Hepatocyte (in vitro differentiated cells): ENCODE data around the gene BMAL1. TPM values are rescaled to one million over a fixed set of nuclear protein-coding genes. Genes with fewer than 3 reads are reported as not detected.
"Not testable (repeated sequence)": the region's sequence is repeated elsewhere in the genome, so short reads cannot be mapped to it uniquely, and the experiment has no call there.

Experiments used
- DNase-seq: peaks from one replicate; pipeline ENCODE4 v3.0.0-alpha.2; 2016; ENCODE audit warnings: low spot score
- H2AFZ ChIP-seq: fragments of 200-600 bp; sonication (generic); 2 replicates; pipeline ENCODE4 v1.6.0; 2016; ENCODE audit warnings: antibody characterized with exemption, mild to moderate bottlenecking
- H3K27ac ChIP-seq: fragments of 200-600 bp; sonication (generic); 2 replicates; pipeline ENCODE4 v1.5.1; 2016; ENCODE audit warnings: mild to moderate bottlenecking
- H3K27me3 ChIP-seq: fragments of 200-600 bp; sonication (generic); 2 replicates; pipeline ENCODE4 v1.6.1; 2016
- H3K36me3 ChIP-seq: fragments of 200-600 bp; sonication (generic); replicated peaks from 2 replicates; pipeline ENCODE4 v1.5.1; 2016; ENCODE audit warnings: low read depth; ENCODE audit not compliant: insufficient read depth
- H3K4me1 ChIP-seq: fragments of 200-600 bp; sonication (generic); 2 replicates; pipeline ENCODE4 v1.5.1; 2016; ENCODE audit warnings: mild to moderate bottlenecking, moderate library complexity; ENCODE audit not compliant: insufficient read depth
- H3K4me2 ChIP-seq: fragments of 200-600 bp; sonication (generic); 2 replicates; pipeline ENCODE4 v1.6.0; 2016
- H3K4me3 ChIP-seq: fragments of 200-600 bp; sonication (generic); 2 replicates; pipeline ENCODE4 v1.5.1; 2016; ENCODE audit warnings: mild to moderate bottlenecking
- H3K79me2 ChIP-seq: fragments of 200-600 bp; sonication (generic); 2 replicates; pipeline ENCODE4 v1.6.0; 2017; ENCODE audit warnings: mild to moderate bottlenecking
- H3K9me2 ChIP-seq: fragments of 200-600 bp; sonication (generic); replicated peaks from 2 replicates; pipeline ENCODE4 v1.6.0; 2017; ENCODE audit warnings: mild to moderate bottlenecking; ENCODE audit not compliant: insufficient read depth
- H3K9me3 ChIP-seq: fragments of 200-600 bp; sonication (generic); 2 replicates; pipeline ENCODE4 v1.5.1; 2016; ENCODE audit warnings: low read depth, mild to moderate bottlenecking
- H4K20me1 ChIP-seq: fragments of 200-600 bp; sonication (generic); 2 replicates; pipeline ENCODE4 v1.6.0; 2016; ENCODE audit warnings: mild to moderate bottlenecking; ENCODE audit not compliant: insufficient read depth, poor library complexity, severe bottlenecking
- CTCF ChIP-seq: fragments of 200-600 bp; sonication (generic); IDR thresholded peaks from 2 replicates; pipeline ENCODE4 v1.5.1; 2016; ENCODE audit warnings: antibody characterized with exemption, mild to moderate bottlenecking; ENCODE audit not compliant: poor library complexity
- EZH2 ChIP-seq: fragments of 200-600 bp; sonication (generic); IDR thresholded peaks from 2 replicates; pipeline ENCODE4 v1.6.1; 2016; ENCODE audit warnings: antibody characterized with exemption, mild to moderate bottlenecking, borderline replicate concordance
- EZH2phosphoT487 ChIP-seq: fragments of 200-600 bp; sonication (generic); IDR thresholded peaks from one replicate; pipeline ENCODE4 v1.6.1; 2018; ENCODE audit warnings: antibody characterized with exemption, mild to moderate bottlenecking, low read depth, moderate library complexity; ENCODE audit not compliant: unreplicated experiment, severe bottlenecking
- WGBS: methylation state at CpG from one replicate; pipeline ENCODE4 v1.1.6; 2016; ENCODE audit warnings: low lambda C conversion rate; ENCODE audit errors: missing lambda C conversion rate; 5-methylcytosine and 5-hydroxymethylcytosine counted together
- polyA plus RNA-seq: library from polyadenylated mRNA; unstranded; fragments of >200 nt; fragmentation: Nextera tagmentation; extraction: Ambion mirVana; gene quantifications from 2 replicates; pipeline ENCODE4 v1.2.1, GENCODE V29; 2016
- total RNA-seq: library from RNA; depleted of rRNA; stranded (reverse); fragments of >200 nt; gene quantifications from 2 replicates; pipeline ENCODE4 v1.2.3, GENCODE V29; 2014

The BMAL1 gene
- total and polyA plus RNA-seq, 2 experiments from 2014 or later = 8.7 to 12.7 TPM

- Histone ChIP-seq H3K79me2 (peaks cover 42% of the 10 kb centered on the region), H3K4me3 (no peak overlapping the region), H3K4me1 (no peaks in the 10 kb centered on the region), H3K4me2 (no peak overlapping the region), H3K36me3 (no peaks in the 10 kb centered on the region), H3K27me3 (no peaks in the 10 kb centered on the region), H2AFZ (no peak overlapping the region), H3K27ac (no peak overlapping the region), H3K9me3 (peaks cover 12% of the 10 kb centered on the region), H3K9me2 (no peaks in the 10 kb centered on the region), H4K20me1 (no peaks in the 10 kb centered on the region)
- no peak for DNase-seq
- no peak for TF ChIP-seq EZH2phosphoT487
- no peak for TF ChIP-seq EZH2
- 98% methylated on average over 3 of the region's 3 CpGs for WGBS
Observed at GRCh38 chr11:13429836-13430235, 152.2 kb downstream of the BMAL1 start.

GRCh38 chr11:13433437-13433836 is 155.8 kb downstream of the BMAL1 start:
- no peaks in the 10 kb centered on the region for H3K4me1 ChIP-seq
- WGBS = 97% methylated on average over 2 of the region's 2 CpGs
- no peak overlapping the region for H3K4me3 ChIP-seq
- no peaks in the 10 kb centered on the region for H4K20me1 ChIP-seq
- H2AFZ ChIP-seq = no peak overlapping the region
- no peak overlapping the region for H3K4me2 ChIP-seq
- H3K9me2 ChIP-seq = no peaks in the 10 kb centered on the region
- no peak for DNase-seq
- H3K27me3 ChIP-seq = no peaks in the 10 kb centered on the region
- no peak overlapping the region for H3K27ac ChIP-seq
- H3K9me3 ChIP-seq = no peaks in the 10 kb centered on the region
- no peak for TF ChIP-seq EZH2
- TF ChIP-seq EZH2phosphoT487 = no peak
- no peak for TF ChIP-seq CTCF
- peaks cover 11% of the 10 kb centered on the region for H3K79me2 ChIP-seq
- no peaks in the 10 kb centered on the region for H3K36me3 ChIP-seq

- Histone ChIP-seq H3K27me3 (no peaks in the 10 kb centered on the region), H3K9me3 (no peaks in the 10 kb centered on the region), H3K4me1 (no peaks in the 10 kb centered on the region), H3K36me3 (no peaks in the 10 kb centered on the region), H4K20me1 (no peaks in the 10 kb centered on the region), H3K27ac (no peak overlapping the region), H3K79me2 (peaks cover 7% of the 10 kb centered on the region), H3K4me3 (no peak overlapping the region), H3K4me2 (no peak overlapping the region), H2AFZ (no peak overlapping the region), H3K9me2 (no peaks in the 10 kb centered on the region)
- 86% methylated on average over 6 of the region's 6 CpGs for WGBS
- no peak for TF ChIP-seq CTCF
- no peak for TF ChIP-seq EZH2phosphoT487
- no peak for TF ChIP-seq EZH2
- no peak for DNase-seq
Observed at GRCh38 chr11:13434247-13435205, 156.9 kb downstream of the BMAL1 start.

- not testable (repeated sequence) for H3K36me3 ChIP-seq, H3K27ac ChIP-seq, DNase-seq, H4K20me1 ChIP-seq, H3K4me2 ChIP-seq, H3K79me2 ChIP-seq, H3K4me1 ChIP-seq, H3K9me2 ChIP-seq, H2AFZ ChIP-seq, H3K9me3 ChIP-seq, H3K4me3 ChIP-seq, H3K27me3 ChIP-seq
- 97% methylated on average over 7 of the region's 7 CpGs for WGBS
Observed at GRCh38 chr11:13436836-13437235, 159.2 kb downstream of the BMAL1 start.

Other genes with a start within 250 kb of the BMAL1 start
- gene BTBD10, start 185.4 kb downstream of the BMAL1 start, total RNA-seq = 32.1 and 44.1 TPM in 2 replicates
- 20.8 and 21.3 TPM in 2 replicates for gene BTBD10, start 185.4 kb downstream of the BMAL1 start, polyA plus RNA-seq
- 1.4 TPM in 1 of 2 replicates, not detected in the other for gene PTH, start 218.2 kb downstream of the BMAL1 start, total RNA-seq
- not detected in 2 replicates for gene PTH, start 218.2 kb downstream of the BMAL1 start, polyA plus RNA-seq